ENCODE results near the gene SHMT2. TPM values are rescaled to one million over a fixed set of nuclear protein-coding genes. Genes with fewer than 3 reads are reported as not detected.

The SHMT2 gene
- total RNA-seq, 6 donors from 2014 or later = 37.9 to 92.0 (median 52.0) TPM

GRCh38 chr12:57195611-57196371 is 33.7 kb upstream of the SHMT2 start:
- H3K36me3 ChIP-seq = peaks cover 8 to 100% (median 83%) of the 10 kb centered on the region in 4 donors
- no peak overlapping the region for H3K4me3 ChIP-seq
- peaks cover 0 to under 1% (median 0%) of the 10 kb centered on the region in 4 donors for H3K4me1 ChIP-seq
- H3K9me3 ChIP-seq = no peaks in the 10 kb centered on the region
- no peak for ATAC-seq (ENCODE audit: low FRiP score in 2 of 2)
- no peaks in the 10 kb centered on the region for H3K27me3 ChIP-seq
- 70 to 84% methylated on average over 3 to 34 of the region's 34 CpGs for WGBS, 2 donors
- no peak overlapping the region for H3K27ac ChIP-seq
- DNase-seq = peak in 1 of 2 donors; percentile 72
- no peak for TF ChIP-seq EP300 (IDR thresholded peaks at IDR 0.05)
- TF ChIP-seq POLR2AphosphoS5 (IDR thresholded peaks at IDR 0.05) = no peak
- TF ChIP-seq, protein P1, sequence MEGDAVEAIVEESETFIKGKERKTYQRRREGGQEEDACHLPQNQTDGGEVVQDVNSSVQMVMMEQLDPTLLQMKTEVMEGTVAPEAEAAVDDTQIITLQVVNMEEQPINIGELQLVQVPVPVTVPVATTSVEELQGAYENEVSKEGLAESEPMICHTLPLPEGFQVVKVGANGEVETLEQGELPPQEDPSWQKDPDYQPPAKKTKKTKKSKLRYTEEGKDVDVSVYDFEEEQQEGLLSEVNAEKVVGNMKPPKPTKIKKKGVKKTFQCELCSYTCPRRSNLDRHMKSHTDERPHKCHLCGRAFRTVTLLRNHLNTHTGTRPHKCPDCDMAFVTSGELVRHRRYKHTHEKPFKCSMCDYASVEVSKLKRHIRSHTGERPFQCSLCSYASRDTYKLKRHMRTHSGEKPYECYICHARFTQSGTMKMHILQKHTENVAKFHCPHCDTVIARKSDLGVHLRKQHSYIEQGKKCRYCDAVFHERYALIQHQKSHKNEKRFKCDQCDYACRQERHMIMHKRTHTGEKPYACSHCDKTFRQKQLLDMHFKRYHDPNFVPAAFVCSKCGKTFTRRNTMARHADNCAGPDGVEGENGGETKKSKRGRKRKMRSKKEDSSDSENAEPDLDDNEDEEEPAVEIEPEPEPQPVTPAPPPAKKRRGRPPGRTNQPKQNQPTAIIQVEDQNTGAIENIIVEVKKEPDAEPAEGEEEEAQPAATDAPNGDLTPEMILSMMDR (IDR thresholded peaks at IDR 0.05) = no peak
- TF ChIP-seq POLR2A (IDR thresholded peaks at IDR 0.05) = no peak

DNA sequence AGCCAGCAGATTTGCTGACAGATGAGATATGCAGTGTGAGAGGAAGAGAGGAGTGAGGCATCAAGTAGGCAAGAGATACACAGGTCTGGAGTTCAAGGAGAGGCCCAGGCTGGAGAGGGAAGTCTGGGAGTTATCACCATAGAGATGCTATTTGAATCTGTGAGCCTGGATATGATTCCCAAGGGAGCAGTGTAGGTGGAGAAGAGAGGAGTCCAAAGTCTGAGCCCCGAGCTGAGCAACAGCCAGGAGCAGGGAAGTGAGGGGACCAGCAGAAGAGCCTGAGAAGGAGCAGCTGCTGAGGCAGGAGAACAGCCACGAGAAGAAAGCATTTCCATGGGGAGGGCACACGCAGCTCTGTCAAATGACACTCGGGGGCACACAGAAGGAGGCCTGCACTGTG is 33.1 kb upstream of the SHMT2 start:
- ATAC-seq (ENCODE audit: low FRiP score in 2 of 2) (no peak), DNase-seq (no peak)
- Histone ChIP-seq H3K4me3 (no peak overlapping the region), H3K9me3 (no peaks in the 10 kb centered on the region), H3K27me3 (no peaks in the 10 kb centered on the region), H3K4me1 (no peaks in the 10 kb centered on the region), H3K27ac (no peak overlapping the region), H3K36me3 (peaks cover 8 to 100% (median 85%) of the 10 kb centered on the region in 4 donors)
- TF ChIP-seq, protein P1 (IDR thresholded peaks at IDR 0.05) = no peak
- TF ChIP-seq EP300 (IDR thresholded peaks at IDR 0.05) (no peak), POLR2AphosphoS5 (IDR thresholded peaks at IDR 0.05) (no peak), POLR2A (IDR thresholded peaks at IDR 0.05) (no peak)
- WGBS, 2 donors = 69 to 90% methylated on average over 4 of the region's 4 CpGs

GRCh38 chr12:57196956-57197355 is 32.6 kb upstream of the SHMT2 start:
- Histone ChIP-seq H3K4me1 (no peaks in the 10 kb centered on the region), H3K36me3 (peaks cover 8 to 100% (median 89%) of the 10 kb centered on the region in 4 donors), H3K27ac (no peak overlapping the region), H3K27me3 (no peaks in the 10 kb centered on the region), H3K4me3 (no peak overlapping the region), H3K9me3 (no peaks in the 10 kb centered on the region)
- TF ChIP-seq, protein P1 (IDR thresholded peaks at IDR 0.05) = no peak
- TF ChIP-seq POLR2A (IDR thresholded peaks at IDR 0.05) (no peak), POLR2AphosphoS5 (IDR thresholded peaks at IDR 0.05) (no peak), EP300 (IDR thresholded peaks at IDR 0.05) (no peak)
- DNase-seq (peak in 1 of 2 donors; percentile 81), ATAC-seq (ENCODE audit: low FRiP score in 2 of 2) (no peak)
- 80 to 91% methylated on average over 4 to 22 of the region's 22 CpGs for WGBS, 2 donors

- 95 to 96% methylated on average over 6 to 17 of the region's 17 CpGs for WGBS, 2 donors
- no peak overlapping the region for H3K27ac ChIP-seq
- DNase-seq = peak in 1 of 2 donors; percentile 77
These were observed 31.2 kb upstream of the SHMT2 start for GRCh38 chr12:57198329-57198728.

More at GRCh38 chr12:57198329-57198728, 31.2 kb upstream of the SHMT2 start:
- peaks cover 5 to 100% (median 89%) of the 10 kb centered on the region in 4 donors for H3K36me3 ChIP-seq
- H3K27me3 ChIP-seq = no peaks in the 10 kb centered on the region
- TF ChIP-seq POLR2AphosphoS5 (IDR thresholded peaks at IDR 0.05) (no peak), POLR2A (IDR thresholded peaks at IDR 0.05) (no peak), EP300 (IDR thresholded peaks at IDR 0.05) (no peak)
- TF ChIP-seq, protein P1 (IDR thresholded peaks at IDR 0.05) = no peak
- no peaks in the 10 kb centered on the region for H3K9me3 ChIP-seq
- H3K4me1 ChIP-seq = no peaks in the 10 kb centered on the region
- no peak overlapping the region for H3K4me3 ChIP-seq
- ATAC-seq (ENCODE audit: low FRiP score in 2 of 2) = no peak

All from upper lobe of left lung (tissue), 6 donors.